GM06990 (cell line): ENCODE measurements around the gene HARBI1.

Experiments used
- DNase-seq: peaks from one replicate; pipeline ENCODE4 v3.0.0-alpha.2; 2011; ENCODE audit not compliant: insufficient read length; ENCODE audit errors: extremely low read depth
- H3K27me3 ChIP-seq: replicated peaks from 2 replicates; pipeline ENCODE4 v1.6.0; 2011; ENCODE audit warnings: low read length; ENCODE audit not compliant: control insufficient read depth, insufficient read depth
- H3K36me3 ChIP-seq: 2 replicates; pipeline ENCODE4 v1.5.1; 2011; ENCODE audit warnings: low read length; ENCODE audit not compliant: control insufficient read depth, insufficient read depth
- H3K4me3 ChIP-seq: replicated peaks from 2 replicates; pipeline ENCODE4 v1.5.1; 2011; ENCODE audit warnings: low read depth, mild to moderate bottlenecking, control low read depth, low read length
- TF ChIP-seq, protein P1 (sequence below): IDR thresholded peaks from 2 replicates; pipeline ENCODE4 v1.5.1; 2011; ENCODE audit warnings: low read length, control low read depth, mild to moderate bottlenecking, inconsistent platforms; ENCODE audit not compliant: insufficient read depth, poor library complexity, severe bottlenecking

HARBI1 gene

DNA sequence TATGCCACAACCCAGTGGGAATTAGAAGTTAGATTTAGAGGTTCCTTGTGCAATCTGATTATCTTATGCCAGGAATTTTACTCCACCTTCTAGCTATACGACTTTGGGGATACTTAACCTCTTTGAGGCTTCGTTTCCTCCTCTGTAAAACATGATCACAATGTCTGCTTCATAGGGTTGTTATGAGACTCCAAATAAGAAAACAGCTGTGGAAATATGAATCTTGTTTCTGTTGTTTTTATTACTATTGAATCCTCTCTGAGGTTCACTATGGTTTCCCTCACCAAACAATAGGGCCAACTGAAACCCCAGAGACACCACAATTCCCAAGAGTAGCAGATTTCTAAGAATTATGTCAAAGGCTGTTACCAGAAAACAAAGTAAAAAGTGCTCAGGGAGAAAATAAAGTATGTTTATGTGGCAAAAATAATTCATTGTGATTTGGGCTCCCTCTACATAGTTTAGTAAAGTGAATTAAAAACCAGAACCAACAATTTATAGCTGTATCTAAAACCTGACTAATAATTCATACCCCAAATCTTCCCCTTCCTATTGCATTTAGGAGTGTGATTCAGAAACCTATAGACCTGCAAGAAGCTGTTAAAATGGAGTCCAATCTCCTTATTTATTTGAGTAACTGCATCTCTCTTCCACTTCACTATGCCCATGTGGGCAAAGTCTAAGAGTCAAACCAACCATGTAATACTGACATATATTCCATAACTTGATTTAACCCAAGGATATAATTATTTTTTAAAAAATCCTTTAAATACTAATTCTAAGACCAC, 61.6 kb downstream of the HARBI1 start:
- no peak for DNase-seq
- TF ChIP-seq, protein P1, sequence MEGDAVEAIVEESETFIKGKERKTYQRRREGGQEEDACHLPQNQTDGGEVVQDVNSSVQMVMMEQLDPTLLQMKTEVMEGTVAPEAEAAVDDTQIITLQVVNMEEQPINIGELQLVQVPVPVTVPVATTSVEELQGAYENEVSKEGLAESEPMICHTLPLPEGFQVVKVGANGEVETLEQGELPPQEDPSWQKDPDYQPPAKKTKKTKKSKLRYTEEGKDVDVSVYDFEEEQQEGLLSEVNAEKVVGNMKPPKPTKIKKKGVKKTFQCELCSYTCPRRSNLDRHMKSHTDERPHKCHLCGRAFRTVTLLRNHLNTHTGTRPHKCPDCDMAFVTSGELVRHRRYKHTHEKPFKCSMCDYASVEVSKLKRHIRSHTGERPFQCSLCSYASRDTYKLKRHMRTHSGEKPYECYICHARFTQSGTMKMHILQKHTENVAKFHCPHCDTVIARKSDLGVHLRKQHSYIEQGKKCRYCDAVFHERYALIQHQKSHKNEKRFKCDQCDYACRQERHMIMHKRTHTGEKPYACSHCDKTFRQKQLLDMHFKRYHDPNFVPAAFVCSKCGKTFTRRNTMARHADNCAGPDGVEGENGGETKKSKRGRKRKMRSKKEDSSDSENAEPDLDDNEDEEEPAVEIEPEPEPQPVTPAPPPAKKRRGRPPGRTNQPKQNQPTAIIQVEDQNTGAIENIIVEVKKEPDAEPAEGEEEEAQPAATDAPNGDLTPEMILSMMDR, result no peak

GRCh38 chr11:46554213-46555147, 62.5 kb downstream of the HARBI1 start:
- H3K27me3 ChIP-seq, result no peaks in the 10 kb centered on the region
- H3K36me3 ChIP-seq, result no peaks in the 10 kb centered on the region
- TF ChIP-seq, protein P1, result no peak
- H3K4me3 ChIP-seq, result no peak overlapping the region
- DNase-seq, result no peak

More for the DNA sequence above, 61.6 kb downstream of the HARBI1 start:
- no peaks in the 10 kb centered on the region for H3K27me3 ChIP-seq
- no peaks in the 10 kb centered on the region for H3K36me3 ChIP-seq
- no peak overlapping the region for H3K4me3 ChIP-seq

DNA sequence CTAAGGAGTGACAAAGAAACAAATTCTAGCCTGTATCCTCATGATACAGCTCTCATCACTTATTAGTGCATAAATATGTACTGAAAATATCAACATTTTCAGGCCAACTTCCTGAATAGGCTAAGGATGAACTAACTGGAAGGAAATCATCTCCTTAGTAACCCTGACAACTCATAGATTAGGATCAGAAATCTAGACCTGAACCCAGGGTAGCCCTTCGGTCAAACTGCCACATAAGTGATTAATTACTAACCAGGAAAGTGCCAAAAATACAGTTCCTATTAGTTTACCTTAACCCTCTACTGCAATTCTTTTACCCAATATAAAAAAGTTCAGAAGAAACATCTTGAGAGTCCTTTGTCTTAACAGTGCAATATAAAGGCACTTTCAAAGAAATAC, 63.2 kb downstream of the HARBI1 start:
- no peaks in the 10 kb centered on the region for H3K36me3 ChIP-seq
- no peaks in the 10 kb centered on the region for H3K27me3 ChIP-seq
- no peak for DNase-seq
- TF ChIP-seq, protein P1, result no peak
- no peak overlapping the region for H3K4me3 ChIP-seq
